Fibroblast of the aortic adventitia (primary cell): ENCODE measurements around the gene MUSK. TPM values are rescaled to one million over a fixed set of nuclear protein-coding genes. Genes with fewer than 3 reads are reported as not detected.
A peak's percentile ranks its signal among the peaks of the same experiment; 100 is the strongest.

ENCODE experiments used
- DNase-seq: peaks from one replicate; pipeline ENCODE4 v3.0.0-alpha.2; 2010; ENCODE audit warnings: low read depth
- H3K4me3 ChIP-seq: 2 replicates; pipeline ENCODE4 v1.5.1; 2011; ENCODE audit warnings: low read depth, mild to moderate bottlenecking, control low read depth, low read length, moderate library complexity
- CTCF ChIP-seq: IDR thresholded peaks from 2 replicates; pipeline ENCODE4 v1.5.1; 2011; ENCODE audit warnings: mild to moderate bottlenecking, low read length, control low read depth, inconsistent platforms; ENCODE audit not compliant: insufficient read depth
- total RNA-seq: library from RNA; depleted of rRNA; stranded (reverse); fragments of >200 nt; gene quantifications from 2 replicates; pipeline ENCODE4 v1.2.3, GENCODE V29; 2012; ENCODE audit warnings: low replicate concordance

The MUSK gene
- total RNA-seq, 1 donor = 1.4 TPM

GRCh38 chr9:110828264-110828663, 159.7 kb downstream of the MUSK start:
- peak; percentile 96 for DNase-seq
- TF ChIP-seq CTCF = peak; percentile 22
- H3K4me3 ChIP-seq = no peak overlapping the region

- TF ChIP-seq CTCF = no peak
- no peak overlapping the region for H3K4me3 ChIP-seq
- DNase-seq = no peak
These were observed 161.9 kb downstream of the MUSK start for GRCh38 chr9:110830495-110830894.

- no peak for TF ChIP-seq CTCF
- DNase-seq = no peak
- no peak overlapping the region for H3K4me3 ChIP-seq
These were observed 164.3 kb downstream of the MUSK start for GRCh38 chr9:110832926-110833325.

- no peak for TF ChIP-seq CTCF
- peak; percentile 94 for DNase-seq
- H3K4me3 ChIP-seq = no peak overlapping the region
These were observed 166.8 kb downstream of the MUSK start for GRCh38 chr9:110835404-110835803.

GRCh38 chr9:110835859-110836271, 167.3 kb downstream of the MUSK start:
- peak; percentile 55 for DNase-seq
- no peak for TF ChIP-seq CTCF
- no peak overlapping the region for H3K4me3 ChIP-seq

- H3K4me3 ChIP-seq = no peak overlapping the region
- no peak for TF ChIP-seq CTCF
- DNase-seq = no peak
These were observed 168.9 kb downstream of the MUSK start for GRCh38 chr9:110837401-110838005.

GRCh38 chr9:110842169-110842568, 173.6 kb downstream of the MUSK start:
- no peak for TF ChIP-seq CTCF
- no peak for DNase-seq
- H3K4me3 ChIP-seq = no peak overlapping the region
